NCI-H1092 treated with DMSO at 0.1 percent for 48 hours (cell line): ENCODE measurements around the gene MACIR.
A peak's percentile ranks its signal among the peaks of the same experiment; 100 is the strongest.

Experiments
- DNase-seq: peaks from one replicate; lab custom pipeline; 2025; lab: John Stamatoyannopoulos, UW

Gene MACIR

DNA sequence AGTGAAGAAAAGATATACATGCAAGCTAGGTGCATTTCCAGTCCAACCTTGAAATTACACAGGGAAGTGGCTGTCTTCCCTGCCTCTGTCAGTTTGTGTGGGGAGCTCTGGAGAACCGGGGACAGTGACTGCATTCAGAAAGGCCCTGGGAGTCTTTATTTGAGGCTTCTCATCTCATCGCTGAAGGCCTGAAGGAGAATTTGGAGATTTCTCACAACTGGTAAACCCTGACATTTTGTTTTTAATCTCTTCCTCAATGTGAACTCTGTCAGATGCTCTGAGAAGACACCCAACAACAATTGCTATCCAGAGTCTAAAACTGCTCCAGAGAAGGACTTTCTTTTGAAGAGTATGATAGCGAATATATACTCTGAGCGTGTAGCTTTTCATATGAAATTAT lies 33.0 kb downstream of the MACIR start:
- DNase-seq, result no peak

GRCh38 chr5:103293099-103293498 lies 34.5 kb downstream of the MACIR start:
- no peak for DNase-seq

DNA sequence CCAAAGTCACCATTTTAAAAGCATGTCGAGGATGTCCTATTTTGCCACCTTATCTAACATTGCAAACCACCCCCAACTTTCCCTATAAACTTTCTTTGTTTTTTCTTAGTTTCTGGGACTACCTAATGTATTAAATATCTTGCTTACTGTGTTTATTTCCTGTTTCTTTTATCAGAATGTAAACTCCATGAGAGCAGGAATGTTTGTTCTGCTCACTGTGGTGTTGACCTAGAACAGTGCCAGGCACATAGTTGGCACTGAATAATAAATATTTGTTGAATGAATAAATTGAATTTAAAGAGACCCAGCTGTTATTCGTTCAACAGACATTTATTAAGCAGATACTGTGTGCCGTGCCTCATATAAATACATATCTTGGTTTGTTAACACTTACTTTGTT lies 35.2 kb downstream of the MACIR start:
- no peak for DNase-seq

- no peak for DNase-seq
Observed at GRCh38 chr5:103294906-103295305, 36.3 kb downstream of the MACIR start.

GRCh38 chr5:103295424-103295823 lies 36.9 kb downstream of the MACIR start:
- no peak for DNase-seq

- DNase-seq, result no peak
Observed at GRCh38 chr5:103295871-103296270, 37.3 kb downstream of the MACIR start.

- DNase-seq, result no peak
Observed at GRCh38 chr5:103298117-103298516, 39.6 kb downstream of the MACIR start.

GRCh38 chr5:103298607-103299188 lies 40.1 kb downstream of the MACIR start:
- DNase-seq, result no peak

- no peak for DNase-seq
Observed at GRCh38 chr5:103305809-103306208, 47.2 kb downstream of the MACIR start.

DNA sequence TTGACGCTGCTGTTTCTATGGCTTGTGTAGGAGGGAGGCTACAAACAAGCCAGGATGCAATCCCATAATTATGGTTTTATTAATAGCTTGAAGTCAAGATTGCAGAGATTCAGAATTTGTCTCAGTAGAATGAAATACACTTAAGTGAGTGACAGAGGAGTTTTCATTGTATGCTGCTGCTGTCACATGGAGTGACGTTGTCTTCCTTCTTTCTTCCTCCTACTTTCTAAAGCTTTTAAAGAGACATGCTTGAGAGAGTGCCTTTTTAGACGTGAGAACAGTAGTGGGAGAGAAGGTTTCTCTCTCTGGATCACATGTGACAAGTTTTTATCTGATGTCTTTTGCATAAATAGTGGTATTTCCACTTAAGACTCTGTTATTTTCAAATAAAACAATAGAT lies 48.9 kb downstream of the MACIR start:
- no peak for DNase-seq

- DNase-seq, result no peak
Observed at GRCh38 chr5:103308774-103309173, 50.2 kb downstream of the MACIR start.

GRCh38 chr5:103313056-103313455 lies 54.5 kb downstream of the MACIR start:
- DNase-seq, result no peak

DNA sequence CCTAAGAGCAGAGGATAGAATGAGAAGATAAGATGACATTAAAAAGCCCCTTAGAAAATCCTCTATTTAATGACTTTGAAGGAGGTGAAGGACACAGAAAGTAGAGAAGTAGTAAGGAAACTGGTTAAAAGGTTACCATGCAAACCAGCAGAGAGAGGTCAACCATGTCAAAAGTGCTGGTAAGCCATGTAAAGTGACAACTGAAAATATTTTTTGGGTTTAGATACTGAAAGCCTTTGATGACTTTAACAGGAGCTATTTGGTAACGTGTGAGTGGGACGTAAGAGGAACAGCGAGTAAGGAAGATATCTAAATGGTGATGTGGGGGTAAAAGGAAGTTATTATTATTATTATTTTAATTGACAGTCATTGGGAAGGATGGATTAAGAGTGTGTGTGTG lies 56.9 kb downstream of the MACIR start:
- DNase-seq, result no peak

DNA sequence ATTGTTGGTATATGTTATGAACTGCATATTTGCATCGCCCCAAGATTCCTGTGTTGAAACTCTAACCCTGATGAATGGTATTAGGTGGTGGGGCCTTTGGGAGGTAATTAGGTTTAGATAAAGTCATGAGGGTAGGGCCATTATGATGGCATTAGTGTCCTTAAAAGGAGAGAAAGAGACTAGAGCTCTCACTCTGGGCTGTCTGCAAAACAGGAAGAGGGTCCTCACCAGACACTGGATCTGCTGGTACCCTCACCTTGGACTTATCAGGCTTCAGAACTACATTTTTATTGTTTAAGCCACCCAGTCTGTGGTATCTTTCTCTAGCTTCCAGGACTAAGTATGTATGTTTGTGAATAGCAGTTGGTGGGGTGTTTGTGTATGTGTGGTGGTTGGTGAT lies 68.9 kb downstream of the MACIR start:
- DNase-seq, result no peak

GRCh38 chr5:103327893-103328292 lies 69.3 kb downstream of the MACIR start:
- peak; percentile 1 for DNase-seq
